HG02588 (cell line): ENCODE measurements around the gene LENEP.

ENCODE experiments used
- ATAC-seq: cut with Tn5 transposase; IDR thresholded peaks from one replicate; pipeline ENCODE4 v1.9.1; 2021; ENCODE audit warnings: mild to moderate bottlenecking, moderate library complexity; ENCODE audit not compliant: unreplicated experiment

Gene LENEP

DNA sequence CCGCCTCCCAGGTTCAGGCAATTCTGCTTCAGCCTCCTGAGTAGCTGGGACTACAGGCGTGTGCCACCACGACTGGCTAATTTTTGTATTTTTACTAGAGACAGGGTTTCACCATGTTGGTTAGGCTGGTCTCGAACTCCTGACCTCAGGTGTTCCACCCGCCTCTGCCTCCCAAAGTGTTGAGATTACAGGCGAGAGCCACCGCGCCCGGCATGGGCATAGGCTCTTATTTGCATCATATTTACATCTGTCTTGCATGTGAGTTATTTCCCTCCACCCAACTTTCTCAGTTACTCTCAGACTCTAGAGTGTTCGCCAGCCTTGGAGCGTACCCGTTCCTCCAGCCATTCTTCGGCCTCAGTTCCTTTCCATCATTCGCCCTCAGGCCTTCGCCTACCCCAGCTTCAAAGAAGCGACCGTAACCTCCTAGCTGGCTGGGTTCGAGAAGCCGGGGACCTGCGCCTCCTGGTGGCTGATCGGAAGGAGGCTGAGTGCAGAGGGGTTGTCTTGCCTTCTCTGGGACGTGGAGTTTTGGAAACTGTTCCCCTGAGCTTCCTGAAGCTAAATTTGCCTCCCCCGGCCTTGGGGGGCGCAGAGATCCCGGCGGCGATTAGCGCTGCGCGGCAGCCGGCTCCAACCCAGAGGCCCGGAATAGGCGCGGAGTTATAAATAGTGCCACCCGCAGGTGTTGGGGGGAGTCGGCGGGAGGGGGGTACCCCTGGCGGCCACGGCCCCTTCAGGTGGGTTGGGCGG lies 5.6 kb downstream of the LENEP start:
- no peak for ATAC-seq

DNA sequence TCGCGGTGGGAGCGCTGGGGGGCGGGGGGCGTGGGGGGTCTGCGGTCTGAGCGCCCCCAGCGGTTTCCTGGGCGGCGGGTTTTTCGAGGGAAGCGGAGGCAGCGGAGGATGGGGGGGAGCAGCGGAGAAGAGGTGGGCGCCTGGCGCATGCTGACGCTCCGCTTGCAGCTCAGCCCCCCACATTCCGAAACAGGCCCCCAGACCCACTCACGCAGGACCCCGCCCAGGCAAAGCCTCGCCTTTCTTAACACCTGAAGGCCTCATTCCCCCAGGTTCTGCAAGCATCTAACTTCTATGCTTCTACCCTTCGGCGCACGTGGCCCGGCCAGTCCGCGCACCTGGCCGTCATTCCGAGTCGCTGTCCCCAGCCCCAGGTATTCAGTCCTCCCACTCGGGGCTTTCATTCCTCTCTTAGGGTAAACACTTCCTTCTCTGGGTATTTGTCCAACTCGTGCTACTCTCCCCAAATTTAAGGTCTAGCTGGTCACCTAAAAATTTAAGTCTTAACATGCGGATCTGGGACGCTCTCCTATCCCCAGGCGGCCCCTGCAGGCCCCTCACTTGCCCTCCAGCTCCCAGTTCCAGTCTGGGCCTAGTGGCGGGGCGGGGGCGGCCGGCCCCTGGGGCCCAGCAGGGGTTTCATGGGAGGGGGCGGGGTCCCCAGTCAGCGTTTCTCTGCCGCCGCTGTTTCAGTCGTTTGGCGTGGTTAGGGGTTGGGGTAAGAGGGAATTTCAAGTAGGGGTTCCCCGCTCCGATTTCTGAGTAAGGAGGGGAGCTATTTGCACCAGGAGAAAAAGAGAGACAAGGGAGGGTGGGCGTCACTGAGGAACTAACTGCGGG lies 6.4 kb downstream of the LENEP start:
- no peak for ATAC-seq

- ATAC-seq: no peak
Measured at GRCh38 chr1:155000411-155000725, 7.0 kb downstream of the LENEP start.

GRCh38 chr1:155000726-155001424 lies 7.5 kb downstream of the LENEP start:
- peak; percentile 42 for ATAC-seq

DNA sequence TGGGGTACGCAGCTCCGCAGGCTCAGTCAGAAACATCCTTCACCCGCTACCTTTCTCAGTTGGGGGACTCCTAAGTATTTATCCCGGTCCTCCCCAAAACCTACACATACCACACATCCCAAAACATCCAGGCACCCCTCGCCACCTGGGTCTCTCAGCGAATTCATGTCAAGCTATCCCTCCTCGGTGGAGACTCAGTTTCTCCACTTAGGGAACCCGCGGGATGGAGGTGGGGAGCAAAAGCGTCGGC lies 8.0 kb downstream of the LENEP start:
- no peak for ATAC-seq

GRCh38 chr1:155001675-155002463 lies 8.5 kb downstream of the LENEP start:
- peak; percentile 54 for ATAC-seq

DNA sequence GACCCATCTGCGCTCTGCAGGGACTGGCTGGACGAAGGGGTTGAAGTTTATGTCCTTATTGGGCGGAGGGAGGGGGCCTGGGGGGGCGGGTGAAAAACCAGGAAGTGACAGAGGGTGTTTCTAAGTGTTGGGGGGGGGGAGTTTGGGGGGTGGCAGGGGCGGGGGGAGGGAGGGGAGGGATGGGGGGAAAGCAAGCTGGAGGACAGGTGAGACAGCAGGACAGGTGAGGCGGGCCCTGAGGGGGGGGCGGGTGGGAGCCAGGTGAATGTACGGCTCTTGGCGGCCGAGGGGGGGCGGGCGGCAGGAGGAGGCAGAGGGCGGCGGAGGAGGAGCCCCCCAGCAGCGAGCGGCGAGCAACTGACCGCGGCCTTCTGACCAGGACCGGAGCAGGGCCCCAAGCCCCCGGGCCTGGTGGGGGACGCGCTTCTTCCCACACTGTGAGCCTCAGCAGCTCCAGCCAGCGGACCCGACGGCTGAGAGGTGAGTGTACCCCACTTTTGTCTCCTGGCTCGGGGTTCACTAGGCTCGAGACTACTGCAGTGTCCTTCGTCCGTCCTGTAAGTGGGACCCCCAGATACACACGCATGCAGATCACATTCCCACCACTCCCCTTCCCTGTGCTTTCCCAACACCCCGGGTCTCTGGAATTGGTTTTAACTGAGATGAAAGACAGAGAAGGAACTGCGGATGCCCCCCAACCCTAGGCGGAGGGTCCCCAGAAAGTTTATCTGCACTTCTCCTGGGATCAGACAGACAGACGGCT lies 9.3 kb downstream of the LENEP start, which contains the start of gene ZBTB7B:
ZBTB7B (plus strand) TSS at position 339 of the 763 bp plus-strand sequence. CDS start 11,859 bp downstream, outside the sequence.
- no peak for ATAC-seq

GRCh38 chr1:155003227-155003765 lies 9.9 kb downstream of the LENEP start:
- ATAC-seq: no peak

- no peak for ATAC-seq
Measured at GRCh38 chr1:155003766-155004351, 10.5 kb downstream of the LENEP start.

DNA sequence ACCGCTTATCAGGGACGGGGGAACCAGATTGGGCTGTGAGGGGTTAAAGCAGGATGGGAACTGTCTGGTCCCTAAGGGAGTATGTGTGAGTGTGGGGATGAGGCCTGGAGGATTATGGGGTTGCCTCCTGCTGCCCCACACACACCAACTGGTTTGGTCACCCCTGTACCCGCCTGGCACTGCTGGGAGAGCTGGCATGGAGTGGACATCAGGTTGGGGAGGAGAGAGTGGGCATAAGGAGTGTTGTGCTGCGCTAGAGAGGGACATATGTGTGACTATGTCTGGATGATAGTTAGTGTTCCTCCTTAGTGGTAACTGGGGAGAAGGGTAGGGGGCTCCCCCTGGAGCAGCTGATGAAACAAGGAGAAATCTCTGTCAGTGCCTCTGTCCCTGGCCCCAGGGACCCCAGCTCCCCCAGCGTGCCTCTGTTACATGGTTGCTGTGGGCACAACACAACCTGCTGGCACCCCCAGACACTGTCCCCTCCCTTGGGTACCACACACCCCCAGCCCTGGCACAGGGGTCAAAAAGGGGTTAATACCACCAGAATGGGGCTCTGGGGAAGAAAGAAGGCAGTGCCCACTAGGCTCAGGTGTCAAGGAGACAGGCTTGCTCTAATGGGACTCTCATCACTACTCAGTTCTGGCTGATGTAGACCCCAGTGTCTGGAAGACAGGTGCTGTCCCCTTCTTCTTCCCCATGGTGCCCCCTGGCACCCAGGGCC lies 11.1 kb downstream of the LENEP start:
- no peak for ATAC-seq

DNA sequence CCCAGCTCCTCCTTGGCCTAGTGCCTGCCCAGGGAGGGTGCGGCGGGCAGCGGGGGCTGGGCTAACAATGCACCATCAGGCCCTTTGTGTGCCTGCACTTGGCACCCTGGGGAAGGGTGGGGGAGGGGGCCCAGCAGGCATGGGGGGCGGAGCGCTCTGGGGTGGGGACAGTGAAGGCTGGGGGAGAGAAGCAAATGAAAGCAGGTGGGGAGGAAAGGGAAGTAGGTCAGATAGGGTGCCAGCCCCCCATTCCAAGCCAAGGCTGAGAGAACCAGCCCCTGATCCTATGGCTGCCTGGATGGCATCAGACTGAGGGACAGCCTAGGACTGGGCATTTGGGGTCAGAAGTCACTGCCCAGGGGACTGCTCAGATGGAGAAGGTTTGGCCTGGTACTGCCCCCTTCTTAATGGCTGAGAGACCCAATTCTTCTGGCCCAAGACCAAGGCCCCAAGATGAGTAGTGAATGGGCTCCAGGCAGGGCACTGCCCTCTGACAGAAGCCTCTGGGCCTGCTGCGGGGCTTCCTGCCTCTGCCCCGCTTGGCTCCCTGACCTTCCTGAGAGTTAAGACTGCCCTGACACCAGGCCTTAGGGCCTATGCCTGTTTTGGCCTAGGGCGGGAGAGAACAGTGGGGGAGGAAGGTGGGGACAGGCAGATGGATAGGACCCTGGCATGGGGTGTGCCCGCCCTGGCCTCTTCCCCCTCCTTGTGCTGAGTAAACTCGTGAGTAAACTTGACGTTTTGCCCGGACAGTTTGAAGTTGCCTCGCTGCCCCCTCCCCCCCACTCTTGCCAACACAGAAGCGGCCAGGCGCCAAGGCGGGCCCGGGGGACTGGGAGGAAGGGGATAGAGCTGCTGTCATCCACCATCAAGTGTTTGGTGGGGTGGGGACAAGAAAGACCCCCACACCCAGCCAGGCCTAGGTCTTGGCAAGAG lies 12.0 kb downstream of the LENEP start:
- ATAC-seq: no peak

GRCh38 chr1:155006601-155007101 lies 13.3 kb downstream of the LENEP start:
- ATAC-seq: no peak

DNA sequence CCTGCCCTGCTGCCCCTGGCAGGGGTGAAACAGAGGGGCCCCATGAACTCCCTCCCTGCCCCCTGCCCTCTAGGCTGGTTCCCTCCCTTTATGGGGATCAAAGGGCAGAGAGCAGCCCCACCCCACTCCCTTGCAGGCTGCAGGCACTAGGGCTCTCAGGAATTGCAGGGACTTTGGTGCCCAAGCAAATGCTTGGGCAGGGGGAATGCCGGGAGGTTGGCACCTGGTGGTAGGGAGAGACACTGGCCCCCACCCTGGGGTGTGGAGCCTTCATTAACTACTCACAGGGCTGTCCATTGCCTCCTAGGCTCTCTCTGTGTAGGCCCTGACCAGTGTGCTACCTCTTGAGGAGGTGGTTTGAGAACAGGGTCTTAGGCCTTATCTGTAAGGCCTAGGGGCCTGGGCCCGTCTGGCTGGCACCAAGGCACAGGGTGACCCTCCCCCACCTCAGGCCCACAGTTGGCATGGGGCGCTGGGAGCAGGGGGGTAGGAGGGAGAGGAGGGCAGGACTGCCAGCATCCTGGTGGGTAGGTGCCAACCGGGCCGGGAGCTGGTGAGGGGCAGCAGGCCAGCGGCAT lies 14.0 kb downstream of the LENEP start:
- ATAC-seq: no peak

DNA sequence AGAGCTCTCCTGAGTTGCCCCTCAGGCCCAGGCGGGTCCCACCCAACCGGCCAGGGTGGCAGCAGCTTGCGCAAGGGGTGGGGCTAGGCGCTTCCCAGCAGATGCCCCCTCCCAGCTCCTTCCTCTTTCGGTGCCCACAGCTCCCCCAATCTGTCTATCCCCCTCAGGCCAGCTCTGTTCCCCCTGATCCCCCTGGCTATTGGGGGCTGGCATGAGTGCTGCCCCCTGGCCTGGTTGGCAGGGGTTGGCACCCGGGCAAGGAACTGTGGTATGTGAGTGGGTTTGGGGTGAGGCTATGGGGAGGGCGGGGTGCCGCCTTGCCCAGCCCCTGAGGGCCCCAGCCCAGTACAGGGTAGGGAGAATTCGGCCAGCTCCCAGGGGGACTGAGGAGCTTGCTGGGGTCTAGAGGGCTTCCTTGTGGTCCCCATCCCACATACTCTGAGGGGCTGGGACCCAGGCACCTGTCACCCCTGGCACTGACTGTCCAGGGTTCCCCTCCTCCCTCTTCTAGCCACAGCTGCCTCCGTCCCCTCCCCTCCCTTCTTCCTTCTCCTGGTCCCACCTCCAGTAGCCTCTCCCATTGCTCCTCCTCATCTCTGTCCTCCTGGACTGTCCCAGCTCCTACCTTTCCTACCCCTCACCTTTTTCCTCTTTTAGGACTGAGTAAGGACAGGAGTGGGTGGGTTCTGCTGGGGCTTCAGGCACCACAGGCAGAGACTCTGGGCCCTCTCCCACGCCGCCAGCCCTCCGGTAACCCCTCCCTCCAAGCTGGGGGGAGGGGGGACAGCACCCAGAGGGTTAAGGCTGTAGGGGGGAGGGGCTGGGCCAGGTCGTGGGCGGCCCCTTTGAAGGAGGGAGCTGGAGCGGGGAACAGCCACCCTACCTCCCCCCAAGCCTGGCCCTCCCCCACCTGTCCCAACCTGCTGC lies 14.9 kb downstream of the LENEP start:
- ATAC-seq: no peak

DNA sequence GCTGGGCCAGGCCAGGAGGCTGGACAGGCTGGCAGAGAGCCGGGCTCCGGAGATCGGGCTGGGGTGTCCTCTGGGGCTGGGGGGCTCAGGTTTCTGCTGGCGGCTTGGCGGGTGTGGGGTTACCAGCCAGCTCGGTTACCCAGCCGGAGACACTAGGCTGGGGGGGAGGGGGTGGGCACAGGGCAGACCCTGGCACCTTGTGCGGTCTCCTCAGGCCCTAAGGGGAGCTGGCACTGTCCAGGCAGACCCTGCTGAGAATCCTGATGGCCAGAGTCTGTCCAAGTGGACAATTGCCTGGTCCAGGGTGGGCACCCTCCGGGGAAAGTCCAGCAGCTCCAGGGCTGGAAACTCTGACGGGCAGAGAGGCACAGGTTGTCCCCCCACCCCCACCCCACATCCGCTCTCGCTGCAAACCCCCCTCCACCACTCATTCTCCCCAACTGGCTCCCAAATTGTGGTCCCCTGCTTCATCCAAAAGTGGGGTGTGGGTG lies 15.9 kb downstream of the LENEP start:
- no peak for ATAC-seq

DNA sequence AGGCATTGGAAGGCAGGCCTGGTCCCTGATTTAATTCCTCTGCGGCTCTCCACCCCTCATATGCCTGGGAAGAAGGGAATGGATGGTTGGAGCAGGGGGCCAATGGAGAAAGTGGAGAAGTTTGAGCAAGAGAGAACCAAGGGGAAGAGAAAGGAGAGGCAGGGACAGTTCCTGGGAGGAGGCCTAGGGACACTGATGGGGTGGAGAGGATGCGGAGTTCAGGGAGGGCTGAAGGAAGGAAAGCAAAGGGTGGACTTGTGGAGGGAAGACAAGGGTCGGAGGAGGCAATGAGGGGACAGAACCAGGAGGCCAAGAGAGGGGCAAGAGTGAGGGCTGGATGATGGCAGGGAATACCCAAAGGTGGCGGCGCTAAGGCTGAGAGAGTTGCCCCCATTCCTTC lies 16.4 kb downstream of the LENEP start:
- no peak for ATAC-seq
